GM18508 (cell line): ENCODE measurements around the gene FCN1.

ENCODE experiments used
- ATAC-seq: cut with Tn5 transposase; IDR thresholded peaks from one replicate; pipeline ENCODE4 v1.9.1; 2021; ENCODE audit warnings: moderate number of reproducible peaks; ENCODE audit not compliant: insufficient read depth, unreplicated experiment

The FCN1 gene

GRCh38 chr9:134938346-134939079 is 20.8 kb upstream of the FCN1 start:
- no peak for ATAC-seq

GRCh38 chr9:134937566-134938345 is 20.0 kb upstream of the FCN1 start:
- no peak for ATAC-seq

GRCh38 chr9:134937164-134937555 is 19.4 kb upstream of the FCN1 start:
- no peak for ATAC-seq

GRCh38 chr9:134936346-134937163 is 18.8 kb upstream of the FCN1 start:
- ATAC-seq = no peak

GRCh38 chr9:134935701-134936345 is 18.1 kb upstream of the FCN1 start:
- ATAC-seq = no peak

GRCh38 chr9:134935056-134935640 is 17.4 kb upstream of the FCN1 start:
- ATAC-seq = no peak

- ATAC-seq = no peak
Observed at GRCh38 chr9:134933076-134933659, 15.5 kb upstream of the FCN1 start.

GRCh38 chr9:134932606-134933005 is 14.9 kb upstream of the FCN1 start:
- ATAC-seq = no peak

GRCh38 chr9:134932171-134932570 is 14.5 kb upstream of the FCN1 start:
- no peak for ATAC-seq

- ATAC-seq = no peak
Observed at GRCh38 chr9:134930398-134930797, 12.7 kb upstream of the FCN1 start.

- ATAC-seq = no peak
Observed at GRCh38 chr9:134929193-134930158, 11.8 kb upstream of the FCN1 start.

GRCh38 chr9:134928436-134929192 is 10.9 kb upstream of the FCN1 start:
- no peak for ATAC-seq

- ATAC-seq = no peak
Observed at GRCh38 chr9:134925011-134925511, 7.3 kb upstream of the FCN1 start.

GRCh38 chr9:134923466-134923865 is 5.8 kb upstream of the FCN1 start:
- ATAC-seq = no peak

GRCh38 chr9:134922932-134923240 is 5.2 kb upstream of the FCN1 start:
- ATAC-seq = no peak

GRCh38 chr9:134922066-134922931 is 4.6 kb upstream of the FCN1 start:
- ATAC-seq = no peak

GRCh38 chr9:134919303-134919702 is 1.6 kb upstream of the FCN1 start:
- no peak for ATAC-seq
